Liver (tissue), 9 donors: ENCODE results near the gene ITFG1. TPM values are rescaled to one million over a fixed set of nuclear protein-coding genes. Genes with fewer than 3 reads are reported as not detected.

Experiments used
- DNase-seq: peaks from one replicate; pipeline ENCODE4 v3.0.0-alpha.2; 2017; ENCODE audit warnings: low spot score
- H3K27ac ChIP-seq, 2 donors: one replicate each; pipeline ENCODE4 v1.7.0; 2013; ENCODE audit warnings: inconsistent platforms in 2 of 2, low read length in 2 of 2, control low read depth in 1 of 2, low read depth in 1 of 2, mild to moderate bottlenecking in 1 of 2
- H3K27me3 ChIP-seq, 4 donors: one replicate each; pipeline versions ENCODE4 v1.6.1 to v1.7.0; 2013; ENCODE audit warnings: low read length in 3 of 4, inconsistent platforms in 1 of 4, mild to moderate bottlenecking in 1 of 4, moderate library complexity in 1 of 4; ENCODE audit not compliant: control insufficient read depth in 4 of 4, insufficient read depth in 4 of 4
- H3K36me3 ChIP-seq, 4 donors: one replicate each; pipeline versions ENCODE4 v1.6.1 to v1.7.0; 2013; ENCODE audit warnings: low read length in 3 of 4, mild to moderate bottlenecking in 3 of 4, low read depth in 1 of 4, moderate library complexity in 1 of 4; ENCODE audit not compliant: control insufficient read depth in 4 of 4, insufficient read depth in 3 of 4
- H3K4me1 ChIP-seq, 4 donors: one replicate each; pipeline versions ENCODE4 v1.6.1 to v1.7.0; 2013; ENCODE audit warnings: low read length in 3 of 4, mild to moderate bottlenecking in 3 of 4, moderate library complexity in 1 of 4; ENCODE audit not compliant: control insufficient read depth in 4 of 4, insufficient read depth in 4 of 4
- H3K4me3 ChIP-seq, 3 donors: one replicate each; pipeline versions ENCODE4 v1.6.1 to v1.7.0; 2013; ENCODE audit warnings: low read length in 3 of 3, control low read depth in 1 of 3, low read depth in 1 of 3, mild to moderate bottlenecking in 1 of 3
- H3K9ac ChIP-seq, 2 donors: one replicate each; pipeline ENCODE4 v1.7.0; 2013; ENCODE audit warnings: low read length in 2 of 2, mild to moderate bottlenecking in 2 of 2, moderate library complexity in 2 of 2, control low read depth in 1 of 2, low read depth in 1 of 2
- H3K9me3 ChIP-seq, 4 donors: one replicate each; pipeline versions ENCODE4 v1.6.1 to v1.7.0; 2013; ENCODE audit warnings: low read length in 3 of 4; ENCODE audit not compliant: control insufficient read depth in 4 of 4
- EGR1 ChIP-seq, 2 donors: IDR thresholded peaks; 2 replicates each; pipeline ENCODE4 v1.6.1; 2016 to 2018; ENCODE audit warnings: antibody characterized with exemption in 2 of 2, low read depth in 2 of 2
- FOXA1 ChIP-seq: IDR thresholded peaks from 2 replicates; pipeline ENCODE4 v1.6.1; 2016; ENCODE audit warnings: antibody characterized with exemption
- FOXA2 ChIP-seq: IDR thresholded peaks from 2 replicates; pipeline ENCODE4 v1.6.1; 2016; ENCODE audit warnings: antibody characterized with exemption
- GABPA ChIP-seq, 2 donors: IDR thresholded peaks in 1 of 2; conservative IDR thresholded peaks in 1 of 2; 2 replicates each; pipeline ENCODE4 v1.6.1; 2016; ENCODE audit warnings: antibody characterized with exemption in 2 of 2, mild to moderate bottlenecking in 1 of 2, moderate library complexity in 1 of 2
- HNF4A ChIP-seq, 2 donors: conservative IDR thresholded peaks; 2 replicates each; pipeline ENCODE4 v1.6.1; 2016; ENCODE audit warnings: antibody characterized with exemption in 2 of 2, mild to moderate bottlenecking in 2 of 2
- HNF4G ChIP-seq: IDR thresholded peaks from 2 replicates; pipeline ENCODE4 v1.6.1; 2016; ENCODE audit warnings: antibody characterized with exemption
- JUND ChIP-seq, 2 donors: IDR thresholded peaks; 2 replicates each; pipeline ENCODE4 v1.6.1; 2016; ENCODE audit warnings: antibody characterized with exemption in 2 of 2
- RAD21 ChIP-seq, 2 donors: IDR thresholded peaks; 2 replicates each; pipeline ENCODE4 v1.6.1; 2016; ENCODE audit warnings: antibody characterized with exemption in 2 of 2, mild to moderate bottlenecking in 2 of 2
- RXRA ChIP-seq, 2 donors: IDR thresholded peaks; 2 replicates each; pipeline ENCODE4 v1.6.1; 2017 to 2018; ENCODE audit warnings: antibody characterized with exemption in 2 of 2, mild to moderate bottlenecking in 1 of 2
- SP1 ChIP-seq: IDR thresholded peaks from 2 replicates; pipeline ENCODE4 v1.6.1; 2018; ENCODE audit warnings: antibody characterized with exemption, mild to moderate bottlenecking
- TAF1 ChIP-seq: conservative IDR thresholded peaks from 2 replicates; pipeline ENCODE4 v1.6.1; 2016; ENCODE audit warnings: antibody characterized with exemption, mild to moderate bottlenecking
- YY1 ChIP-seq: IDR thresholded peaks from 2 replicates; pipeline ENCODE4 v1.6.1; 2016; ENCODE audit warnings: antibody characterized with exemption, mild to moderate bottlenecking
- WGBS: extraction: QIAGEN DNeasy Blood & Tissue Kit; methylation state at CpG from one replicate; pipeline ENCODE4 v1.1.7; 2013; 5-methylcytosine and 5-hydroxymethylcytosine counted together
- polyA plus RNA-seq, 2 donors: library from polyadenylated mRNA; stranded (reverse) in 1 of 2; unstranded in 1 of 2; fragments of 200-250 nt in 1 of 2; fragments of >200 nt in 1 of 2; fragmentation: Nextera tagmentation in 1 of 2; extraction: Ambion mirVana in 1 of 2; gene quantifications; one replicate each; pipeline versions ENCODE4 v1.2.1 to v1.2.3, GENCODE V29; 2013 to 2015
- total RNA-seq, 2 donors: library from RNA; depleted of rRNA; stranded (reverse); fragments of >200 nt; gene quantifications; one replicate each; pipeline ENCODE4 v1.2.3, GENCODE V29; 2014
- TF ChIP-seq, protein P1 (sequence below): IDR thresholded peaks from 2 replicates; pipeline ENCODE4 v1.6.1; 2016; ENCODE audit warnings: antibody characterized with exemption
- TF ChIP-seq, protein P2 (sequence below): IDR thresholded peaks from 2 replicates; pipeline ENCODE4 v1.6.1; 2016; ENCODE audit warnings: antibody characterized with exemption
- TF ChIP-seq, protein P3 (sequence below): fragments of 150-350 bp; IDR thresholded peaks from 2 replicates; pipeline ENCODE4 v1.5.1; 2017; ENCODE audit warnings: improper control_type of control experiment, low read depth, low read length; ENCODE audit not compliant: missing input control
- TF ChIP-seq, protein P4 (sequence below): IDR thresholded peaks from 2 replicates; pipeline ENCODE4 v1.6.1; 2016; ENCODE audit warnings: antibody characterized with exemption, mild to moderate bottlenecking
- TF ChIP-seq, protein P5 (sequence below): IDR thresholded peaks from 2 replicates; pipeline ENCODE4 v1.6.1; 2016; ENCODE audit warnings: antibody characterized with exemption
- donor health status: healthy.
- donor health status: healthy.
- donor health status: healthy.
- donor health status: healthy.
- donor health status: healthy.

Gene ITFG1
- total and polyA plus RNA-seq, 4 donors = 31.1 to 51.0 (median 36.5) TPM

DNA sequence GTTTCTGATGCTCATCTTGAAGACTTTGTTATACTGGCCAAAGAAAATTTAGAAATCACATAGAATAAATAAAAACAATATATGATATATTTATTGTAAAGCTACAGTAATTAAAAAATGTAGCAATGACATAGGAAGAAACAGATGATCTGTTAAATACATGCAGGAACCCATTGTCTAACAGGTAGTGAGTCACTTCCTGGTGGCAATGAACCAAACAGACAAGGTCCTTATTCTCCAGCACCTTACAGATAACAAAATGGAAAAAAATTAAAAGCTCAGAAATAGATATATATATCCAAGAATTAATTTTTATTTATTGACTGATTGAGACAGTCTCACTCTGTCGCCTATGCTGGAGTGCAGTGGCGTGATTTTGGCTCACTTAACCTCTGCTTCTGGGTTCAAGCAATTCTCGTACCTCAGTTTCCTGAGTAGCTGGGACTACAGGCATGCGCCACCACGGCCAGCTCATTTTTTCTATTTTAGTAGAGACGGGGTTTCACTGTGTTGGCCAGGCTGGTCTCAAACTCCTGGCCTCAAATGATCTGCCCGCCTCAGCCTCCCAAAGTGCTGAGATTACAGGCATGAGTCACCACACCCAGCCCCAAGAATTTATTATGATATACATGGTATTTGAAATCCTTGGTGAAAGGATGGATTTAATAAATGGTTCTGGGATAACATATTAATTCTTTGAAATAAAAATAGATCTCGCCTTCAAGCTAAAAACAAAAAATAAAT, 324.6 kb downstream of the ITFG1 start:
- H3K9ac ChIP-seq = no peak overlapping the region
- H3K27me3 ChIP-seq = no peaks in the 10 kb centered on the region
- no peak overlapping the region for H3K27ac ChIP-seq
- no peaks in the 10 kb centered on the region for H3K9me3 ChIP-seq
- WGBS = 82% methylated on average over 8 of the region's 8 CpGs
- H3K36me3 ChIP-seq = no peaks in the 10 kb centered on the region
- DNase-seq = no peak
- no peak overlapping the region for H3K4me3 ChIP-seq
- TF ChIP-seq, protein P1, sequence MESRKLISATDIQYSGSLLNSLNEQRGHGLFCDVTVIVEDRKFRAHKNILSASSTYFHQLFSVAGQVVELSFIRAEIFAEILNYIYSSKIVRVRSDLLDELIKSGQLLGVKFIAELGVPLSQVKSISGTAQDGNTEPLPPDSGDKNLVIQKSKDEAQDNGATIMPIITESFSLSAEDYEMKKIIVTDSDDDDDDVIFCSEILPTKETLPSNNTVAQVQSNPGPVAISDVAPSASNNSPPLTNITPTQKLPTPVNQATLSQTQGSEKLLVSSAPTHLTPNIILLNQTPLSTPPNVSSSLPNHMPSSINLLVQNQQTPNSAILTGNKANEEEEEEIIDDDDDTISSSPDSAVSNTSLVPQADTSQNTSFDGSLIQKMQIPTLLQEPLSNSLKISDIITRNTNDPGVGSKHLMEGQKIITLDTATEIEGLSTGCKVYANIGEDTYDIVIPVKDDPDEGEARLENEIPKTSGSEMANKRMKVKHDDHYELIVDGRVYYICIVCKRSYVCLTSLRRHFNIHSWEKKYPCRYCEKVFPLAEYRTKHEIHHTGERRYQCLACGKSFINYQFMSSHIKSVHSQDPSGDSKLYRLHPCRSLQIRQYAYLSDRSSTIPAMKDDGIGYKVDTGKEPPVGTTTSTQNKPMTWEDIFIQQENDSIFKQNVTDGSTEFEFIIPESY = no peak
- TF ChIP-seq HNF4A (conservative IDR thresholded peaks at IDR 0.05) = no peak
- TF ChIP-seq, protein P2, sequence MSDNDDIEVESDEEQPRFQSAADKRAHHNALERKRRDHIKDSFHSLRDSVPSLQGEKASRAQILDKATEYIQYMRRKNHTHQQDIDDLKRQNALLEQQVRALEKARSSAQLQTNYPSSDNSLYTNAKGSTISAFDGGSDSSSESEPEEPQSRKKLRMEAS = no peak
- H3K4me1 ChIP-seq = no peaks in the 10 kb centered on the region

DNA sequence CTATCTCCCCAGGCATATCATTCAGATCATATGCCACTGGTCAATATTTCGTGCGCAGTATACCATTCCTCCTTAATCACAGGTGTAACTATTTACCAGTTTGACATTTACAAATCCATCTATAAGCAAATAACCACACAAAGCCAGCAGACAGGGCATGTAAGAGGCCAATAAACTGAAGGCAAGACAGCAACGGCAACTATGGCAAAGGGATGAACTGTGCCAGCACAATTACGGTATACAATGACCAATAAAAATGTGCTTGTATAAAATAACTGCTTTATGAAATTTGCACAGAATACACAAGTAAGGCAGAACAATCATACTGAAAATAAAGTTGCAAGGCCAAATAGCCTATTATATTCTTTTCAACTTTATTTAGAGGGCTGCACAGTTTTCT, 326.3 kb downstream of the ITFG1 start:
- Histone ChIP-seq H3K36me3 (no peaks in the 10 kb centered on the region), H3K9ac (no peak overlapping the region), H3K4me1 (no peaks in the 10 kb centered on the region), H3K27ac (no peak overlapping the region), H3K4me3 (no peak overlapping the region), H3K27me3 (no peaks in the 10 kb centered on the region), H3K9me3 (peaks cover 0 to 5% (median 0%) of the 10 kb centered on the region in 4 donors)
- TF ChIP-seq GABPA (IDR thresholded peaks at IDR 0.05 in 1 of 2, conservative IDR thresholded peaks at IDR 0.05 in 1 of 2) (no peak), TAF1 (no peak), SP1 (no peak), FOXA1 (no peak), FOXA2 (no peak), HNF4G (no peak), EGR1 (IDR thresholded peaks at IDR 0.05; ENCODE audit: low read depth in 2 of 2) (no peak), RAD21 (IDR thresholded peaks at IDR 0.05) (no peak), JUND (IDR thresholded peaks at IDR 0.05) (no peak), RXRA (IDR thresholded peaks at IDR 0.05) (no peak), YY1 (no peak), HNF4A (conservative IDR thresholded peaks at IDR 0.05) (no peak)
- TF ChIP-seq, protein P3, sequence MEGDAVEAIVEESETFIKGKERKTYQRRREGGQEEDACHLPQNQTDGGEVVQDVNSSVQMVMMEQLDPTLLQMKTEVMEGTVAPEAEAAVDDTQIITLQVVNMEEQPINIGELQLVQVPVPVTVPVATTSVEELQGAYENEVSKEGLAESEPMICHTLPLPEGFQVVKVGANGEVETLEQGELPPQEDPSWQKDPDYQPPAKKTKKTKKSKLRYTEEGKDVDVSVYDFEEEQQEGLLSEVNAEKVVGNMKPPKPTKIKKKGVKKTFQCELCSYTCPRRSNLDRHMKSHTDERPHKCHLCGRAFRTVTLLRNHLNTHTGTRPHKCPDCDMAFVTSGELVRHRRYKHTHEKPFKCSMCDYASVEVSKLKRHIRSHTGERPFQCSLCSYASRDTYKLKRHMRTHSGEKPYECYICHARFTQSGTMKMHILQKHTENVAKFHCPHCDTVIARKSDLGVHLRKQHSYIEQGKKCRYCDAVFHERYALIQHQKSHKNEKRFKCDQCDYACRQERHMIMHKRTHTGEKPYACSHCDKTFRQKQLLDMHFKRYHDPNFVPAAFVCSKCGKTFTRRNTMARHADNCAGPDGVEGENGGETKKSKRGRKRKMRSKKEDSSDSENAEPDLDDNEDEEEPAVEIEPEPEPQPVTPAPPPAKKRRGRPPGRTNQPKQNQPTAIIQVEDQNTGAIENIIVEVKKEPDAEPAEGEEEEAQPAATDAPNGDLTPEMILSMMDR = no peak
- TF ChIP-seq, protein P4, sequence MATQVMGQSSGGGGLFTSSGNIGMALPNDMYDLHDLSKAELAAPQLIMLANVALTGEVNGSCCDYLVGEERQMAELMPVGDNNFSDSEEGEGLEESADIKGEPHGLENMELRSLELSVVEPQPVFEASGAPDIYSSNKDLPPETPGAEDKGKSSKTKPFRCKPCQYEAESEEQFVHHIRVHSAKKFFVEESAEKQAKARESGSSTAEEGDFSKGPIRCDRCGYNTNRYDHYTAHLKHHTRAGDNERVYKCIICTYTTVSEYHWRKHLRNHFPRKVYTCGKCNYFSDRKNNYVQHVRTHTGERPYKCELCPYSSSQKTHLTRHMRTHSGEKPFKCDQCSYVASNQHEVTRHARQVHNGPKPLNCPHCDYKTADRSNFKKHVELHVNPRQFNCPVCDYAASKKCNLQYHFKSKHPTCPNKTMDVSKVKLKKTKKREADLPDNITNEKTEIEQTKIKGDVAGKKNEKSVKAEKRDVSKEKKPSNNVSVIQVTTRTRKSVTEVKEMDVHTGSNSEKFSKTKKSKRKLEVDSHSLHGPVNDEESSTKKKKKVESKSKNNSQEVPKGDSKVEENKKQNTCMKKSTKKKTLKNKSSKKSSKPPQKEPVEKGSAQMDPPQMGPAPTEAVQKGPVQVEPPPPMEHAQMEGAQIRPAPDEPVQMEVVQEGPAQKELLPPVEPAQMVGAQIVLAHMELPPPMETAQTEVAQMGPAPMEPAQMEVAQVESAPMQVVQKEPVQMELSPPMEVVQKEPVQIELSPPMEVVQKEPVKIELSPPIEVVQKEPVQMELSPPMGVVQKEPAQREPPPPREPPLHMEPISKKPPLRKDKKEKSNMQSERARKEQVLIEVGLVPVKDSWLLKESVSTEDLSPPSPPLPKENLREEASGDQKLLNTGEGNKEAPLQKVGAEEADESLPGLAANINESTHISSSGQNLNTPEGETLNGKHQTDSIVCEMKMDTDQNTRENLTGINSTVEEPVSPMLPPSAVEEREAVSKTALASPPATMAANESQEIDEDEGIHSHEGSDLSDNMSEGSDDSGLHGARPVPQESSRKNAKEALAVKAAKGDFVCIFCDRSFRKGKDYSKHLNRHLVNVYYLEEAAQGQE = no peak
- TF ChIP-seq, protein P1 = no peak
- TF ChIP-seq, protein P5, sequence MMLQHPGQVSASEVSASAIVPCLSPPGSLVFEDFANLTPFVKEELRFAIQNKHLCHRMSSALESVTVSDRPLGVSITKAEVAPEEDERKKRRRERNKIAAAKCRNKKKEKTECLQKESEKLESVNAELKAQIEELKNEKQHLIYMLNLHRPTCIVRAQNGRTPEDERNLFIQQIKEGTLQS = no peak
- no peak for DNase-seq
- 94% methylated on average over 4 of the region's 4 CpGs for WGBS
